Endothelial cell of umbilical vein (primary cell): ENCODE results near the gene SETX. TPM values are rescaled to one million over a fixed set of nuclear protein-coding genes. Genes with fewer than 3 reads are reported as not detected.

Experiments used
- BruUV-seq: library from RNA; stranded (reverse); fragments of 400-500 nt; replicated peaks from 2 replicates; lab custom pipeline; 2021; lab: Mats Ljungman, UMichigan
- CTCF ChIA-PET: fragments of 300-600, 350-600 bp; sonication (Branson Sonifier 250); formaldehyde crosslinking; loops from one replicate; lab custom pipeline; 2021; ENCODE audit warnings: antibody characterized with exemption, inconsistent platforms; lab: Charles Lee
- POLR2A ChIA-PET: fragments of 300-600, 350-600 bp; sonication (Branson Sonifier 250); formaldehyde crosslinking; loops from one replicate; lab custom pipeline; 2021; ENCODE audit warnings: antibody characterized with exemption, inconsistent platforms; lab: Charles Lee
- DNase-seq: peaks from one replicate; pipeline ENCODE4 v3.0.0-alpha.2; 2011; ENCODE audit warnings: low read depth, low spot score
- FAIRE-seq: peaks from 2 replicates; lab custom pipeline; 2011; peaks lifted over from hg19 to GRCh38; lab: Jason Lieb, UNC
- H2AFZ ChIP-seq: 2 replicates; pipeline ENCODE4 v1.6.0; 2012; ENCODE audit warnings: low read depth, low read length, control low read depth, inconsistent platforms
- H3K27ac ChIP-seq: 2 replicates; pipeline ENCODE4 v1.5.1; 2011; ENCODE audit warnings: low read depth, mild to moderate bottlenecking, control low read depth, low read length, moderate library complexity; ENCODE audit not compliant: insufficient read depth
- H3K27me3 ChIP-seq, 2 experiments: 2 replicates each; pipeline versions ENCODE4 v1.6.0 to v1.6.1; 2011; ENCODE audit warnings: low read length in 2 of 2, mixed read lengths in 1 of 2; ENCODE audit not compliant: control insufficient read depth in 2 of 2, insufficient read depth in 2 of 2
- H3K36me3 ChIP-seq, 2 experiments: 2 replicates in 1 of 2; 3 replicates in 1 of 2; pipeline ENCODE4 v1.5.1; 2011; ENCODE audit warnings: low read length in 2 of 2, mild to moderate bottlenecking in 1 of 2, moderate library complexity in 1 of 2; ENCODE audit not compliant: control insufficient read depth in 2 of 2, insufficient read depth in 2 of 2; ENCODE audit errors: extremely low read depth in 1 of 2
- H3K4me1 ChIP-seq: 3 replicates; pipeline ENCODE4 v1.5.1; 2011; ENCODE audit warnings: mild to moderate bottlenecking, low read length; ENCODE audit not compliant: control insufficient read depth, insufficient read depth; ENCODE audit errors: extremely low read depth
- H3K4me2 ChIP-seq: 2 replicates; pipeline ENCODE4 v1.6.1; 2011; ENCODE audit warnings: low read length, control low read depth, mixed read lengths; ENCODE audit not compliant: insufficient read depth
- H3K4me3 ChIP-seq, 3 experiments: fragments of 200-600 bp in 1 of 3; sonication (generic), shearing (Covaris generic) in 1 of 3; replicated peaks in 1 of 3; 2 replicates each; pipeline ENCODE4 v1.5.1; 2011 to 2016; ENCODE audit warnings: control low read depth in 3 of 3, low read length in 3 of 3, mild to moderate bottlenecking in 2 of 3, inconsistent platforms in 1 of 3, low read depth in 1 of 3, moderate library complexity in 1 of 3; ENCODE audit not compliant: insufficient read depth in 1 of 3
- H3K79me2 ChIP-seq: 2 replicates; pipeline ENCODE4 v1.6.0; 2012; ENCODE audit warnings: low read length, inconsistent platforms; ENCODE audit not compliant: control insufficient read depth, insufficient read depth
- H3K9ac ChIP-seq: replicated peaks from 2 replicates; pipeline ENCODE3; 2011; ENCODE audit warnings: low read length, control low read depth; ENCODE audit not compliant: insufficient read depth; ENCODE audit errors: extremely low read depth
- H3K9me1 ChIP-seq: replicated peaks from 3 replicates; pipeline ENCODE4 v1.6.0; 2011; ENCODE audit warnings: mild to moderate bottlenecking, low read length; ENCODE audit not compliant: control insufficient read depth, insufficient read depth; ENCODE audit errors: extremely low read depth
- H3K9me3 ChIP-seq: replicated peaks from 2 replicates; pipeline ENCODE4 v1.5.1; 2012; ENCODE audit warnings: low read length, inconsistent platforms; ENCODE audit not compliant: control insufficient read depth, insufficient read depth
- H4K20me1 ChIP-seq: replicated peaks from 2 replicates; pipeline ENCODE3; 2011; ENCODE audit warnings: mild to moderate bottlenecking, low read length; ENCODE audit not compliant: control insufficient read depth, insufficient read depth; ENCODE audit errors: extremely low read depth
- CTCF ChIP-seq, 2 donors: IDR thresholded peaks; 1 replicate in 1 of 2; 2 replicates in 1 of 2; pipeline ENCODE4 v1.5.1; 2011; ENCODE audit warnings: low read length in 2 of 2, mild to moderate bottlenecking in 2 of 2, moderate library complexity in 2 of 2, control low read depth in 1 of 2, inconsistent platforms in 1 of 2, low read depth in 1 of 2; ENCODE audit not compliant: insufficient read depth in 1 of 2; ENCODE audit errors: extremely low read depth in 1 of 2
- EZH2 ChIP-seq: IDR thresholded peaks from 2 replicates; pipeline ENCODE4 v1.6.1; 2012; ENCODE audit warnings: borderline replicate concordance, low read depth, mild to moderate bottlenecking, moderate library complexity, low read length, inconsistent platforms; ENCODE audit not compliant: severe bottlenecking
- FOS ChIP-seq: IDR thresholded peaks from 2 replicates; pipeline ENCODE4 v1.6.1; 2011; ENCODE audit warnings: mild to moderate bottlenecking, low read length, moderate library complexity, borderline replicate concordance; ENCODE audit not compliant: insufficient read depth
- GATA2 ChIP-seq: IDR thresholded peaks from 2 replicates; pipeline ENCODE4 v1.7.0; 2011; ENCODE audit warnings: low read depth, mild to moderate bottlenecking, moderate library complexity, mixed read lengths, low read length; ENCODE audit not compliant: insufficient read length, insufficient read depth
- JUN ChIP-seq: IDR thresholded peaks from 2 replicates; pipeline ENCODE4 v1.6.1; 2011; ENCODE audit warnings: borderline replicate concordance, low read depth; ENCODE audit not compliant: insufficient read length, insufficient read depth
- MAX ChIP-seq: IDR thresholded peaks from 2 replicates; pipeline ENCODE4 v1.6.1; 2011; ENCODE audit not compliant: insufficient read depth, insufficient read length
- MYC ChIP-seq: IDR thresholded peaks from one replicate; pipeline ENCODE4 v1.6.1; 2011; ENCODE audit warnings: mild to moderate bottlenecking, low read depth, low read length
- POLR2A ChIP-seq: IDR thresholded peaks from 2 replicates; pipeline ENCODE4 v1.6.1; 2012; ENCODE audit warnings: low read depth, mild to moderate bottlenecking, control low read depth, low read length
- POLR2AphosphoS5 ChIP-seq: IDR thresholded peaks from 2 replicates; pipeline ENCODE4 v1.6.1; 2012; ENCODE audit warnings: low read depth, mild to moderate bottlenecking, control low read depth, low read length, moderate library complexity; ENCODE audit not compliant: insufficient read depth
- dilution Hi-C: fragments of 300-500 bp; cut with MboI; formaldehyde crosslinking; loops from one replicate; pipeline ENCODE4 v1.15.0; 2019; ENCODE audit warnings: low sequenced_read_pairs; ENCODE audit not compliant: extremely low pct_ligation_motif_present
- intact Hi-C: fragments of 100-400 bp; cut with micrococcal nuclease; formaldehyde crosslinking; loops from one replicate; pipeline ENCODE4 v1.10.0; 2022
- polyA plus RNA-seq, 4 experiments: library from polyadenylated mRNA; depleted of rRNA in 3 of 4; stranded (reverse) in 3 of 4; unstranded in 1 of 4; fragments of >200 nt; gene quantifications; 2 replicates each; pipeline versions ENCODE4 v1.2.1 to v1.2.3, GENCODE V29; 2011 to 2012; ENCODE audit warnings: missing spikeins in 1 of 4
- total RNA-seq: library from RNA; stranded (reverse); gene quantifications from 2 replicates; pipeline ENCODE4 v1.2.3, GENCODE V29; 2021

The SETX gene
- total and polyA plus RNA-seq, 2 donors (not counting 3 experiments of a cell fraction or from before 2014, with no cell fraction given), result 20.9 to 47.7 TPM

DNA sequence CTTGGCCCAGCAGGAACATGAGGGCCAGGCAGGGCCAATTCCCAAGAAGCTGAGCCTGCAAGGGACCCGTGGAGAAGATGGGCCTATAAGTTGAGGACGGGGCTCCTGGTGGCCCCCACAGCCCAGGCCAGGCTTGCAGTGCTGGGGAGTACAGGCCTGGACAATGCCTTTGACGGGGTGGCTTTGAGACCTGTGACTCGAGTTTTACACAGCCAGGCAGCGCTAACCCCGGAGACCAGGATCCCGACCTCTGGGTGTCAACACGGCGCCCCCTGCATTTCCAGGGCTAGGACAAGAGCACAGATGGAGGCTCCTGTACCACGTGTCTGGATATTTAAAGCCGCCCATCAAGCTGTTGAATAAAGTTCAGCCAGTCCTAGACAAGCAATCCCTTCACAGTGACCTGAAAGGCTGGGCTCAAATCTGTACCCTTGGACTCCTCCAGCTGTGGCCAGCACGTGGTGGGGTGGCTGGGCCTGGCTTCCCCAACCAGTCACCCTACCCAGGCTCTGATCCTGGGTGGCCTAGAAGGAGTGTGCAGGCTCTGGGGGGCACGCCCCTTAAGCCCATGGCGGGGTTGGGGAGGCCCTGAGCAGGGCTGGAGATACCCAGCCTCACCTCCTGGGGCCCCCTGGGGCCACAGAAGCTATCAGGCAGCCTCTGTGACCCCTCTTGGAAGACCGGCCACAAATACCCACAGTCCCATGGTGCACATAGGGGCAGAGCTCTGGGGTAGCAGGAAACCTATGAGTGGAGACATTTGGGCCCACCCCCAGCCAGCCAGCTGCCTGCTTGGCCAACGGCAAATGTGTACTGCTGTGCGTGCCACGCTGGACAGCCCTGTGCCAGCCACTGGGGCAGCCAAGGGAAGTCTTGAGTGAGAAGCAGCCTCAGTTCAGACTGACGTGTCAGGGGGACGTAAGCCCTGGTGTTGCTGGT lies 104.2 kb downstream of the SETX start:
- intact Hi-C loops (no loop called here), dilution Hi-C loops (no loop called here)
- DNase-seq (no peak), FAIRE-seq (no peak)
- Histone ChIP-seq H3K9ac (no peak overlapping the region), H3K79me2 (no peaks in the 10 kb centered on the region), H4K20me1 (no peaks in the 10 kb centered on the region), H3K9me1 (no peaks in the 10 kb centered on the region), H3K4me1 (no peaks in the 10 kb centered on the region), H3K9me3 (no peaks in the 10 kb centered on the region), H3K27me3 (peaks cover 1 to 2% of the 10 kb centered on the region in 2 experiments), H3K36me3 (no peaks in the 10 kb centered on the region), H3K4me2 (no peak overlapping the region), H3K4me3 (no peak overlapping the region), H2AFZ (no peak overlapping the region), H3K27ac (no peak overlapping the region)
- ChIA-PET POLR2A (no interaction called here), CTCF (interaction anchor here (1.0 to 12.2 kb wide), 4 partner anchors 10 to 489 kb away, joined by 3 to 234 read pairs (median 25); no protein-coding TSS in a partner anchor)
- TF ChIP-seq JUN (no peak), FOS (no peak), MYC (no peak), POLR2A (no peak), POLR2AphosphoS5 (no peak), MAX (no peak), CTCF (IDR thresholded peaks at IDR 0.05; ENCODE audit: extremely low read depth in 1 of 2, insufficient read depth in 1 of 2, low read depth in 1 of 2, low read length in 2 of 2) (no peak), GATA2 (no peak), EZH2 (no peak)
- no TSS peak for BruUV-seq
